Measurements from ENCODE around the gene RAI14.

The RAI14 gene

GRCh38 chr5:34675857-34676256 lies 19.7 kb downstream of the RAI14 start:
- no peak for DNase-seq (ENCODE audit: low read depth in 3 of 3)

- DNase-seq (ENCODE audit: low read depth in 3 of 3): no peak
These were observed 20.3 kb downstream of the RAI14 start for GRCh38 chr5:34676416-34676815.

GRCh38 chr5:34677428-34677827 lies 21.3 kb downstream of the RAI14 start:
- DNase-seq (ENCODE audit: low read depth in 3 of 3): no peak

- DNase-seq (ENCODE audit: low read depth in 3 of 3): no peak
These were observed 24.8 kb downstream of the RAI14 start for GRCh38 chr5:34680896-34681295.

- DNase-seq (ENCODE audit: low read depth in 3 of 3): no peak
These were observed 26.9 kb downstream of the RAI14 start for GRCh38 chr5:34682926-34683623.

GRCh38 chr5:34684281-34684979 lies 28.3 kb downstream of the RAI14 start:
- peak in 1 of 3 donors; percentile 10 for DNase-seq (ENCODE audit: low read depth in 3 of 3)

- DNase-seq (ENCODE audit: low read depth in 3 of 3): no peak
These were observed 28.8 kb downstream of the RAI14 start for GRCh38 chr5:34684980-34685352.

GRCh38 chr5:34685485-34686165 lies 29.5 kb downstream of the RAI14 start:
- DNase-seq (ENCODE audit: low read depth in 3 of 3): no peak

GRCh38 chr5:34686762-34687268 lies 30.7 kb downstream of the RAI14 start:
- no peak for DNase-seq (ENCODE audit: low read depth in 3 of 3)

- DNase-seq (ENCODE audit: low read depth in 3 of 3): no peak
These were observed 31.3 kb downstream of the RAI14 start for GRCh38 chr5:34687269-34688011.

GRCh38 chr5:34688015-34688810 lies 32.1 kb downstream of the RAI14 start:
- no peak for DNase-seq (ENCODE audit: low read depth in 3 of 3)

- no peak for DNase-seq (ENCODE audit: low read depth in 3 of 3)
These were observed 34.2 kb downstream of the RAI14 start for GRCh38 chr5:34690301-34690700.

GRCh38 chr5:34690898-34691297 lies 34.8 kb downstream of the RAI14 start:
- DNase-seq (ENCODE audit: low read depth in 3 of 3): no peak

- no peak for DNase-seq (ENCODE audit: low read depth in 3 of 3)
These were observed 35.2 kb downstream of the RAI14 start for GRCh38 chr5:34691326-34691725.

- no peak for DNase-seq (ENCODE audit: low read depth in 3 of 3)
These were observed 36.7 kb downstream of the RAI14 start for GRCh38 chr5:34692786-34693185.

- no peak for DNase-seq (ENCODE audit: low read depth in 3 of 3)
These were observed 37.9 kb downstream of the RAI14 start for GRCh38 chr5:34694012-34694411.

GRCh38 chr5:34694685-34695084 lies 38.6 kb downstream of the RAI14 start:
- DNase-seq (ENCODE audit: low read depth in 3 of 3): no peak

- DNase-seq (ENCODE audit: low read depth in 3 of 3): no peak
These were observed 39.3 kb downstream of the RAI14 start for GRCh38 chr5:34695275-34696027.

- DNase-seq (ENCODE audit: low read depth in 3 of 3): no peak
These were observed 41.4 kb downstream of the RAI14 start for GRCh38 chr5:34697308-34698108.

- DNase-seq (ENCODE audit: low read depth in 3 of 3): no peak
These were observed 41.9 kb downstream of the RAI14 start for GRCh38 chr5:34698109-34698419.

Data from stimulated activated CD4-positive, alpha-beta T cell treated with anti-CD3 and anti-CD28 coated beads, TNF-alpha, amount 100 ng/mL, for 48 hours (primary cell).